H1 (cell line): ENCODE data around the gene RABGAP1. TPM values are rescaled to one million over a fixed set of nuclear protein-coding genes. Genes with fewer than 3 reads are reported as not detected.

Source experiments
- CTCF ChIA-PET: fragments of 300-600 bp; sonication (Branson Sonifier 250); formaldehyde crosslinking; loops from one replicate; lab custom pipeline; 2021; ENCODE audit not compliant: partially characterized antibody; lab: Charles Lee
- POLR2A ChIA-PET: fragments of 300-600 bp; sonication (Branson Sonifier 250); formaldehyde crosslinking; loops from one replicate; lab custom pipeline; 2021; ENCODE audit warnings: inconsistent platforms; ENCODE audit not compliant: partially characterized antibody; lab: Charles Lee
- DNase-seq, 2 experiments: peaks; one replicate each; pipeline versions ENCODE4 v3.0.0 to v3.0.0-alpha.2; 2010 to 2022; ENCODE audit warnings: low spot score in 2 of 2, low read depth in 1 of 2, mixed read lengths in 1 of 2
- FAIRE-seq: peaks from 2 replicates; lab custom pipeline; 2011; peaks lifted over from hg19 to GRCh38; lab: Jason Lieb, UNC
- H2AFZ ChIP-seq: 2 replicates; pipeline ENCODE4 v1.8.1; 2012; ENCODE audit warnings: low read length, inconsistent platforms
- H2AK5ac ChIP-seq: 2 replicates; pipeline ENCODE4 v1.6.1; 2013; ENCODE audit warnings: low read depth, low read length
- H2BK120ac ChIP-seq: replicated peaks from 2 replicates; pipeline ENCODE3; 2013; ENCODE audit warnings: low read depth, low read length, inconsistent platforms
- H2BK12ac ChIP-seq: 2 replicates; pipeline ENCODE4 v1.6.1; 2013; ENCODE audit warnings: low read depth, low read length
- H2BK15ac ChIP-seq: 2 replicates; pipeline ENCODE4 v1.6.1; 2013; ENCODE audit warnings: low read length
- H2BK20ac ChIP-seq: 2 replicates; pipeline ENCODE4 v1.6.1; 2013; ENCODE audit warnings: low read length
- H2BK5ac ChIP-seq: 2 replicates; pipeline ENCODE4 v1.6.1; 2013; ENCODE audit warnings: low read depth, low read length
- H3K14ac ChIP-seq: 2 replicates; pipeline ENCODE4 v1.6.1; 2013; ENCODE audit warnings: inconsistent platforms; ENCODE audit not compliant: insufficient read length
- H3K18ac ChIP-seq: 2 replicates; pipeline ENCODE4 v1.6.1; 2013; ENCODE audit warnings: low read length; ENCODE audit errors: extremely low read depth
- H3K23ac ChIP-seq: 2 replicates; pipeline ENCODE4 v1.6.1; 2013; ENCODE audit warnings: inconsistent platforms; ENCODE audit not compliant: insufficient read length
- H3K23me2 ChIP-seq: 2 replicates; pipeline ENCODE4 v1.6.1; 2013; ENCODE audit warnings: low read depth, low read length
- H3K27ac ChIP-seq: 2 replicates; pipeline ENCODE4 v1.6.1; 2011; ENCODE audit warnings: low read depth, low read length, inconsistent platforms
- H3K27me3 ChIP-seq, 4 experiments: replicated peaks in 1 of 4; 1 replicate in 1 of 4; 2 replicates in 3 of 4; pipeline versions ENCODE4 v1.6.1 to v1.8.1; 2011 to 2013; ENCODE audit warnings: low read length in 3 of 4, mild to moderate bottlenecking in 3 of 4, inconsistent platforms in 2 of 4, mixed read lengths in 2 of 4, moderate library complexity in 1 of 4; ENCODE audit not compliant: control insufficient read depth in 3 of 4, insufficient read depth in 3 of 4; ENCODE audit errors: extremely low read depth in 1 of 4
- H3K36me3 ChIP-seq, 4 experiments: 2 replicates each; pipeline versions ENCODE4 v1.6.1 to v1.8.1; 2011 to 2013; ENCODE audit warnings: mild to moderate bottlenecking in 4 of 4, low read length in 3 of 4, moderate library complexity in 2 of 4, control low read depth in 1 of 4, inconsistent platforms in 1 of 4; ENCODE audit not compliant: insufficient read depth in 4 of 4, control insufficient read depth in 2 of 4
- H3K4ac ChIP-seq: replicated peaks from 2 replicates; pipeline ENCODE3; 2013; ENCODE audit warnings: low read length, low read depth, mixed read lengths, inconsistent platforms; ENCODE audit not compliant: insufficient read length
- H3K4me1 ChIP-seq, 4 experiments: replicated peaks in 1 of 4; 1 replicate in 1 of 4; 2 replicates in 3 of 4; pipeline versions ENCODE4 v1.6.1 to v1.8.1; 2011 to 2013; ENCODE audit warnings: low read length in 3 of 4, inconsistent platforms in 2 of 4, mixed read lengths in 1 of 4; ENCODE audit not compliant: insufficient read depth in 4 of 4, control insufficient read depth in 3 of 4
- H3K4me2 ChIP-seq, 2 experiments: 2 replicates each; pipeline versions ENCODE4 v1.6.1 to v1.8.1; 2011 to 2013; ENCODE audit warnings: low read depth in 2 of 2, low read length in 2 of 2, control low read depth in 1 of 2, inconsistent platforms in 1 of 2, mild to moderate bottlenecking in 1 of 2; ENCODE audit not compliant: insufficient read depth in 1 of 2
- H3K4me3 ChIP-seq, 4 experiments: fragments of 200-600, 300-600 bp in 1 of 4; sonication (generic), shearing (Covaris generic), sonication (Bioruptor Twin) in 1 of 4; 2 replicates each; pipeline versions ENCODE4 v1.5.1 to v1.8.1; 2011 to 2016; ENCODE audit warnings: low read length in 4 of 4, low read depth in 3 of 4, control low read depth in 2 of 4, inconsistent platforms in 2 of 4, mild to moderate bottlenecking in 2 of 4, mixed read lengths in 1 of 4, moderate library complexity in 1 of 4; ENCODE audit not compliant: insufficient read depth in 2 of 4; ENCODE audit errors: extremely low read depth in 1 of 4
- H3K56ac ChIP-seq: replicated peaks from 2 replicates; pipeline ENCODE3; 2013; ENCODE audit warnings: low read depth, mild to moderate bottlenecking, mixed read lengths, low read length, inconsistent platforms; ENCODE audit not compliant: insufficient read length
- H3K79me1 ChIP-seq: 2 replicates; pipeline ENCODE4 v1.6.1; 2013; ENCODE audit warnings: low read depth, low read length, control low read depth
- H3K79me2 ChIP-seq, 2 experiments: 2 replicates each; pipeline versions ENCODE4 v1.6.1 to v1.8.1; 2012 to 2013; ENCODE audit warnings: low read length in 2 of 2, mild to moderate bottlenecking in 2 of 2, inconsistent platforms in 1 of 2; ENCODE audit not compliant: insufficient read depth in 2 of 2, control insufficient read depth in 1 of 2
- H3K9ac ChIP-seq, 4 experiments: replicated peaks in 1 of 4; 1 replicate in 1 of 4; 2 replicates in 3 of 4; pipeline versions ENCODE4 v1.6.1 to v1.8.1; 2011 to 2013; ENCODE audit warnings: low read depth in 3 of 4, low read length in 3 of 4, control low read depth in 2 of 4, mild to moderate bottlenecking in 2 of 4, moderate library complexity in 2 of 4, inconsistent platforms in 1 of 4; ENCODE audit errors: extremely low read depth in 1 of 4
- H3K9me3 ChIP-seq, 2 experiments: 2 replicates each; pipeline versions ENCODE4 v1.6.1 to v1.8.1; 2012 to 2013; ENCODE audit warnings: mild to moderate bottlenecking in 2 of 2, moderate library complexity in 2 of 2, control low read depth in 1 of 2, inconsistent platforms in 1 of 2, low read depth in 1 of 2, low read length in 1 of 2, mixed read lengths in 1 of 2; ENCODE audit not compliant: insufficient read depth in 2 of 2
- H4K20me1 ChIP-seq, 2 experiments: replicated peaks in 1 of 2; 2 replicates each; pipeline versions ENCODE3 to v1.8.1; 2011 to 2013; ENCODE audit warnings: inconsistent platforms in 2 of 2, low read length in 2 of 2, mild to moderate bottlenecking in 1 of 2; ENCODE audit not compliant: insufficient read depth in 2 of 2, control insufficient read depth in 1 of 2
- H4K5ac ChIP-seq: 2 replicates; pipeline ENCODE4 v1.6.1; 2013; ENCODE audit warnings: low read length, low read depth, mixed read lengths, inconsistent platforms; ENCODE audit not compliant: insufficient read length
- H4K8ac ChIP-seq: 2 replicates; pipeline ENCODE4 v1.8.0; 2013; ENCODE audit warnings: mild to moderate bottlenecking, moderate library complexity, low read length, inconsistent platforms; ENCODE audit not compliant: insufficient read depth; ENCODE audit errors: extremely low read depth
- H4K91ac ChIP-seq: replicated peaks from 2 replicates; pipeline ENCODE3; 2013; ENCODE audit warnings: low read length, mixed read lengths, inconsistent platforms; ENCODE audit not compliant: insufficient read length
- EP300 ChIP-seq, 2 experiments: IDR thresholded peaks; 1 replicate in 1 of 2; 2 replicates in 1 of 2; pipeline ENCODE4 v1.6.1; 2011 to 2012; ENCODE audit warnings: low read depth in 2 of 2, low read length in 2 of 2, mild to moderate bottlenecking in 2 of 2, borderline replicate concordance in 1 of 2, inconsistent platforms in 1 of 2, moderate library complexity in 1 of 2
- HDAC6 ChIP-seq: IDR thresholded peaks from one replicate; pipeline ENCODE4 v1.7.1; 2012; ENCODE audit warnings: low read depth, mild to moderate bottlenecking, inconsistent platforms, low read length, moderate library complexity
- NANOG ChIP-seq: IDR thresholded peaks from 2 replicates; pipeline ENCODE4 v1.6.1; 2011; ENCODE audit warnings: low read length, low read depth, mild to moderate bottlenecking, inconsistent platforms; ENCODE audit not compliant: insufficient read depth, poor library complexity, severe bottlenecking
- TBP ChIP-seq: IDR thresholded peaks from 2 replicates; pipeline ENCODE4 v1.6.1; 2011; ENCODE audit warnings: low read depth, low read length, improper control_type of control experiment
- USF2 ChIP-seq: IDR thresholded peaks from 2 replicates; pipeline ENCODE4 v1.6.1; 2011; ENCODE audit warnings: low read length, improper control_type of control experiment
- WGBS, 2 experiments: shearing (Covaris generic) in 1 of 2; methylation state at CpG; one replicate each; pipeline versions ENCODE4 v1.1.6 to v1.1.7; 2013 to 2015; ENCODE audit warnings: low lambda C conversion rate in 2 of 2, mixed read lengths in 2 of 2, inconsistent platforms in 1 of 2, low coverage in 1 of 2, missing lambda C conversion rate in 1 of 2; ENCODE audit not compliant: insufficient replicate concordance in 2 of 2, insufficient coverage in 1 of 2, insufficient read length in 1 of 2; ENCODE audit errors: extremely low coverage in 1 of 2, missing lambda C conversion rate in 1 of 2; 5-methylcytosine and 5-hydroxymethylcytosine counted together
- polyA plus RNA-seq, 7 experiments: library from polyadenylated mRNA; depleted of rRNA in 3 of 7; stranded (reverse) in 5 of 7; unstranded in 2 of 7; fragments of >200 nt in 5 of 7; fragments of 200-250 nt in 2 of 7; gene quantifications; 1 replicate in 5 of 7; 2 replicates in 1 of 7; 4 replicates in 1 of 7; pipeline versions ENCODE4 v1.2.1 to v1.2.3, GENCODE V29; 2011 to 2013; ENCODE audit warnings: missing spikeins in 2 of 7, mixed read lengths in 2 of 7
- total RNA-seq: library from RNA; stranded (reverse); fragmentation: NEBNext Ultra II Directional; extraction: Animal tissue kit (Norgen Biotek cat#: 25700); gene quantifications from 2 replicates; pipeline ENCODE4 v1.2.1, GENCODE V29; 2021

Gene RABGAP1
- total and polyA plus RNA-seq, 2 of the 8 experiments (the other 6 are each of a cell fraction or from before 2014, with no cell fraction given), result 15.7 to 38.3 TPM

GRCh38 chr9:123089040-123089439 is 148.2 kb downstream of the RABGAP1 start:
- no peak overlapping the region for H4K5ac ChIP-seq
- H2AFZ ChIP-seq, result no peak overlapping the region
- no peak overlapping the region for H3K4me2 ChIP-seq
- no peak overlapping the region for H3K56ac ChIP-seq
- H3K18ac ChIP-seq, result no peak overlapping the region
- no peaks in the 10 kb centered on the region for H3K79me2 ChIP-seq
- no peak for TF ChIP-seq EP300 (IDR thresholded peaks at IDR 0.05; ENCODE audit: borderline replicate concordance in 1 of 2, low read depth in 2 of 2, low read length in 2 of 2)
- TF ChIP-seq HDAC6, result no peak
- no peak for TF ChIP-seq NANOG
- TF ChIP-seq USF2, result no peak
- TF ChIP-seq TBP, result no peak
- no peak overlapping the region for H4K8ac ChIP-seq
- 0 out of 2 replicates have a peak, but pooled peaks cover 2% of the 10 kb centered on the region for H3K79me1 ChIP-seq
- H3K14ac ChIP-seq, result no peak overlapping the region
- no peak overlapping the region for H4K91ac ChIP-seq
- no peak overlapping the region for H3K4me3 ChIP-seq
- no peaks in the 10 kb centered on the region for H3K27me3 ChIP-seq
- no peak overlapping the region for H3K27ac ChIP-seq
- H3K36me3 ChIP-seq, result peaks cover 11 to 54% (median 25%) of the 10 kb centered on the region in 4 experiments; a peak in 7 of 8 replicates
- no peak overlapping the region for H3K4ac ChIP-seq
- H3K23ac ChIP-seq, result no peak overlapping the region
- H2BK15ac ChIP-seq, result no peak overlapping the region
- WGBS, 2 experiments, result 100% methylated on average over 1 of the region's 1 CpG; no CpG with 5 or more reads in 1 of the 2 experiments
- no peaks in the 10 kb centered on the region for H3K23me2 ChIP-seq
- no peak overlapping the region for H2BK5ac ChIP-seq
- H3K4me1 ChIP-seq, result peaks cover 0 to 5% (median 2%) of the 10 kb centered on the region in 4 experiments; a peak in 3 of 7 replicates
- DNase-seq (no peak), FAIRE-seq (no peak)
- H3K9ac ChIP-seq, result no peak overlapping the region
- CTCF ChIA-PET, result interaction anchor here (1.1 to 5.5 kb wide), 4 partner anchors 13 to 262 kb away, joined by 3 to 49 read pairs (median 7); no protein-coding TSS in a partner anchor
- no peaks in the 10 kb centered on the region for H3K9me3 ChIP-seq
- peaks cover 0 to 1% of the 10 kb centered on the region in 2 experiments for H4K20me1 ChIP-seq
- H2AK5ac ChIP-seq, result no peak overlapping the region
- H2BK120ac ChIP-seq, result no peak overlapping the region
- POLR2A ChIA-PET, result no interaction called here
- H2BK12ac ChIP-seq, result no peak overlapping the region
- H2BK20ac ChIP-seq, result no peak overlapping the region
